Pulmonary artery endothelial cell (primary cell): ENCODE data around the gene NEK4. TPM values are rescaled to one million over a fixed set of nuclear protein-coding genes. Genes with fewer than 3 reads are reported as not detected.
"Not testable (repeated sequence)": the region's sequence is repeated elsewhere in the genome, so short reads cannot be mapped to it uniquely, and the experiment has no call there.

Experiments used
- DNase-seq: peaks from one replicate; pipeline ENCODE4 v3.0.0-alpha.2; 2011; ENCODE audit warnings: low read depth, low spot score
- total RNA-seq: library from RNA; depleted of rRNA; stranded (reverse); fragments of >200 nt; gene quantifications from 2 replicates; pipeline ENCODE4 v1.2.3, GENCODE V29; 2014

The NEK4 gene
- total RNA-seq, 1 donor from 2014 or later: 16.4 TPM

GRCh38 chr3:52779837-52780585 lies 9.3 kb upstream of the NEK4 start:
- DNase-seq: no peak

GRCh38 chr3:52779011-52779836 lies 8.5 kb upstream of the NEK4 start:
- no peak for DNase-seq

- no peak for DNase-seq
Observed at GRCh38 chr3:52777959-52778805, 7.4 kb upstream of the NEK4 start.

GRCh38 chr3:52777127-52777958 lies 6.6 kb upstream of the NEK4 start, which contains the start of gene ITIH1:
Gene ITIH1, plus strand, starts transcription at chr3:52777599. Its CDS starts 17 bp downstream, at chr3:52777616.
- DNase-seq: no peak

- not testable (repeated sequence) for DNase-seq
Observed at GRCh38 chr3:52776486-52776885, 5.7 kb upstream of the NEK4 start.

GRCh38 chr3:52775877-52776276 lies 5.1 kb upstream of the NEK4 start:
- no peak for DNase-seq

- no peak for DNase-seq
Observed at GRCh38 chr3:52774901-52775864, 4.4 kb upstream of the NEK4 start.

- DNase-seq: no peak
Observed at GRCh38 chr3:52774066-52774713, 3.5 kb upstream of the NEK4 start.

- DNase-seq: no peak
Observed at GRCh38 chr3:52773361-52774065, 2.8 kb upstream of the NEK4 start.

- no peak for DNase-seq
Observed at GRCh38 chr3:52771702-52772101, 962 bp upstream of the NEK4 start.

GRCh38 chr3:52771334-52771681 lies 568 bp upstream of the NEK4 start:
- no peak for DNase-seq

GRCh38 chr3:52769786-52770455 lies 819 bp downstream of the NEK4 start:
- no peak for DNase-seq

GRCh38 chr3:52763466-52763865 lies 7.3 kb downstream of the NEK4 start:
- DNase-seq: peak; percentile 76

- no peak for DNase-seq
Observed at GRCh38 chr3:52756141-52756540, 14.6 kb downstream of the NEK4 start.

GRCh38 chr3:52754373-52754772 lies 16.4 kb downstream of the NEK4 start:
- no peak for DNase-seq

GRCh38 chr3:52752045-52752660 lies 18.6 kb downstream of the NEK4 start:
- no peak for DNase-seq

GRCh38 chr3:52743721-52744120 lies 27.0 kb downstream of the NEK4 start:
- DNase-seq: no peak

GRCh38 chr3:52743152-52743551 lies 27.6 kb downstream of the NEK4 start:
- no peak for DNase-seq
